ENCODE results near the gene MGP. TPM values are rescaled to one million over a fixed set of nuclear protein-coding genes. Genes with fewer than 3 reads are reported as not detected.
A peak's percentile ranks its signal among the peaks of the same experiment; 100 is the strongest.

Gene MGP
- total RNA-seq, 6 donors from 2014 or later = 47.1 to 660 (median 286) TPM

DNA sequence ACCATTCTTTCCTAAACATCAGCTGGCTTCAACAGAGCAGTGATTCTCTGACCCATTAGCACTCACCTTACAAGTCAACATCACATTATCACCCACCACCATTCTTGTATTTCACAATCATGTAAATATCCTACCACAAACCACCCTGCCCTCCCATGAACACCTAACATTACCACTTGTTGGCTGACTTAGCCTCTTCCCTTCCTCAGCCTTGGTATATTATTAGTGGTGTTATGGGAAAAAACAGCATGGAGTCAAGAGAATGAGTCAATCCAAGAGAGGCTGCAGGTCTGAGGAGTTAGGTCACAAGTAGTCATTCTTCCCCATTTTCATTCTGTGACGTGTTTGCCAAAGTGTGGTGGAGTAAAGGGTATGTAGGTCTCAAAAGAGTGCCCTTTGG, 22.3 kb upstream of the MGP start:
- H3K9me3 ChIP-seq = no peaks in the 10 kb centered on the region
- H3K36me3 ChIP-seq = no peaks in the 10 kb centered on the region
- ATAC-seq (ENCODE audit: low FRiP score in 2 of 2) = no peak
- peaks cover 23 to 31% (median 27%) of the 10 kb centered on the region in 4 donors for H3K4me1 ChIP-seq
- no peak overlapping the region for H3K27ac ChIP-seq
- WGBS, 2 donors = 88 to 93% methylated on average over 1 of the region's 1 CpG
- no peak for TF ChIP-seq EP300 (IDR thresholded peaks at IDR 0.05)
- DNase-seq = no peak
- H3K4me3 ChIP-seq = no peak overlapping the region
- no peaks in the 10 kb centered on the region for H3K27me3 ChIP-seq

GRCh38 chr12:14906114-14906513, 20.5 kb upstream of the MGP start:
- 75 to 76% methylated on average over 5 of the region's 5 CpGs for WGBS, 2 donors

GRCh38 chr12:14905269-14906004, 19.8 kb upstream of the MGP start:
- no peaks in the 10 kb centered on the region for H3K36me3 ChIP-seq
- 34 to 43% methylated on average over 5 of the region's 5 CpGs for WGBS, 2 donors
- peaks cover 23 to 34% (median 29%) of the 10 kb centered on the region in 4 donors for H3K4me1 ChIP-seq
- TF ChIP-seq POLR2AphosphoS5 (IDR thresholded peaks at IDR 0.05) (no peak), POLR2A (IDR thresholded peaks at IDR 0.05) (no peak), CTCF (IDR thresholded peaks at IDR 0.05) (no peak), EP300 (IDR thresholded peaks at IDR 0.05) (no peak)
- ATAC-seq (ENCODE audit: low FRiP score in 2 of 2) (peak in 1 of 2 donors; percentile 25), DNase-seq (no peak)
- no peak overlapping the region for H3K4me3 ChIP-seq
- H3K9me3 ChIP-seq = no peaks in the 10 kb centered on the region
- peak overlapping the region; percentile 36 to 71 (median 65) for H3K27ac ChIP-seq
- H3K27me3 ChIP-seq = no peaks in the 10 kb centered on the region

More at GRCh38 chr12:14906114-14906513, 20.5 kb upstream of the MGP start:
- Histone ChIP-seq H3K9me3 (no peaks in the 10 kb centered on the region), H3K27ac (peak overlapping the region; percentile 36 to 71 (median 65)), H3K4me1 (peaks cover 23 to 34% (median 29%) of the 10 kb centered on the region in 4 donors), H3K4me3 (no peak overlapping the region), H3K36me3 (no peaks in the 10 kb centered on the region), H3K27me3 (no peaks in the 10 kb centered on the region)
- peak in 1 of 2 donors; percentile 66 for ATAC-seq (ENCODE audit: low FRiP score in 2 of 2)
- TF ChIP-seq POLR2A (IDR thresholded peaks at IDR 0.05) = no peak
- TF ChIP-seq POLR2AphosphoS5 (IDR thresholded peaks at IDR 0.05) = no peak
- TF ChIP-seq CTCF (IDR thresholded peaks at IDR 0.05) = no peak
- no peak for TF ChIP-seq EP300 (IDR thresholded peaks at IDR 0.05)
- no peak for DNase-seq

DNA sequence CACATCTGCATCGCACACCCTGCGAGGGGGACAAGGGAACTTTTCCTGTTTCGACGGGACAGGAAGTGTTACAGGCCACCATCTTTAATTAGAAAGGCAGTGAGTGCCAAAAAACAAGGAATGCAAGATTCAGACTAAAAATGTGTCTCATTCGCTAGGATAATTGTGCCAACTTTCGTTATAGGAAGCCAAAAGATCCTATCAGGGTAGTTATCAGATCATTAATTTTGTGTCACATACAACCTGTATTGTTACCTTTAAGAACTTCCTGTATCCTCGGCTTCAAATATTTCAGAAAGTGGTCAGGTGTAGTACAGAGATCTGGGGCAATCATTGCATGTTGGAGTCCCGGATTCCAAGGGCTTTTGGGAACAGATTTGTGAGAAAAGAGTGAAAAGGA, 19.2 kb upstream of the MGP start:
- WGBS, 2 donors = 41 to 55% methylated on average over 8 of the region's 8 CpGs
- peak overlapping the region; percentile 36 to 71 (median 65) for H3K27ac ChIP-seq
- H3K36me3 ChIP-seq = no peaks in the 10 kb centered on the region
- H3K4me3 ChIP-seq = no peak overlapping the region
- TF ChIP-seq POLR2A (IDR thresholded peaks at IDR 0.05) (no peak), POLR2AphosphoS5 (IDR thresholded peaks at IDR 0.05) (no peak), EP300 (IDR thresholded peaks at IDR 0.05) (peak in 1 of 4 donors; percentile 9)
- no peaks in the 10 kb centered on the region for H3K27me3 ChIP-seq
- DNase-seq = no peak
- no peak for ATAC-seq (ENCODE audit: low FRiP score in 2 of 2)
- no peaks in the 10 kb centered on the region for H3K9me3 ChIP-seq
- H3K4me1 ChIP-seq = peaks cover 23 to 34% (median 29%) of the 10 kb centered on the region in 4 donors

DNA sequence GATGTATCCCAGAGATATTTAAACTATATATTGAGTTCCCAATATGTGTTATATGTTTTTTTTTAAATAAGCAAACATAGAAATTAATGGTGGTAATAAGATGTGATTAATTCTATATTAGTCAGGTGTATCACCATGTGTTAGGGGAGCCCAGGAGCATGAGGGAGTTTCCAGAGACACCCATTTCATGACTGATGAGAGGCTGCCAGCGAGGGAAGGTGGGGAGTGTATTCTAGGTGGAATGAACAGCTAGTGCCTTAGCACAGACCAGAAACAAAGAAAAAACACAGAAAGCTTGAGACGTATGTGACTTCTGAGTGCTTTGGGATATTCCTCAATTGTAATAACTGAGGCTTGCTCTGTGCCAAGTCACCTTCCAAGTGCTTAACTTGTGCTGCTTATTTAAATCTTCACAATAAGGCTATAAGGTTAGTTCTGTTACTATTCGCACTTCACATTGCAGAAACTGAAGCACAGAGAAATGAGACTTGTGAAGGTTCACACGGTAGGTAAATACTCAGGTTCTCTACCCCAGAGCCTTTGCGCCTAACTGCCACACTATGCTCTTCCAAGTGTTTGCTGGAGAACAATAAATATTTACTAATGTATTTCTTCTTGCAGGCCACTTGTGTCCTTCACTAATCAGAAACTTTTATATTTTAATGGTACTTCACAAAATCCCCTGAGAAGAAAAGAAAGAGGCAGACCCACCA, 17.9 kb upstream of the MGP start:
- Histone ChIP-seq H3K4me3 (no peak overlapping the region), H3K27me3 (no peaks in the 10 kb centered on the region), H3K9me3 (no peaks in the 10 kb centered on the region), H3K27ac (peak overlapping the region in 3 of 4 donors; percentile 36 to 71 (median 70)), H3K4me1 (peaks cover 23 to 34% (median 29%) of the 10 kb centered on the region in 4 donors), H3K36me3 (no peaks in the 10 kb centered on the region)
- ATAC-seq (ENCODE audit: low FRiP score in 2 of 2) = no peak
- no peak for TF ChIP-seq POLR2AphosphoS5 (IDR thresholded peaks at IDR 0.05)
- no peak for TF ChIP-seq POLR2A (IDR thresholded peaks at IDR 0.05)
- TF ChIP-seq EP300 (IDR thresholded peaks at IDR 0.05) = no peak
- TF ChIP-seq CTCF (IDR thresholded peaks at IDR 0.05) = no peak
- no peak for DNase-seq
- WGBS, 2 donors = 62 to 71% methylated on average over 5 of the region's 5 CpGs
